Measurements from ENCODE around the gene TEX22. TPM values are rescaled to one million over a fixed set of nuclear protein-coding genes. Genes with fewer than 3 reads are reported as not detected.

TEX22 gene
- total RNA-seq: 3.8 TPM
- long read RNA-seq, partial matches to known transcripts: 1 of 8 reads
- long read RNA-seq, other reads (novel, unspliced or antisense): 7 of 8 reads

DNA sequence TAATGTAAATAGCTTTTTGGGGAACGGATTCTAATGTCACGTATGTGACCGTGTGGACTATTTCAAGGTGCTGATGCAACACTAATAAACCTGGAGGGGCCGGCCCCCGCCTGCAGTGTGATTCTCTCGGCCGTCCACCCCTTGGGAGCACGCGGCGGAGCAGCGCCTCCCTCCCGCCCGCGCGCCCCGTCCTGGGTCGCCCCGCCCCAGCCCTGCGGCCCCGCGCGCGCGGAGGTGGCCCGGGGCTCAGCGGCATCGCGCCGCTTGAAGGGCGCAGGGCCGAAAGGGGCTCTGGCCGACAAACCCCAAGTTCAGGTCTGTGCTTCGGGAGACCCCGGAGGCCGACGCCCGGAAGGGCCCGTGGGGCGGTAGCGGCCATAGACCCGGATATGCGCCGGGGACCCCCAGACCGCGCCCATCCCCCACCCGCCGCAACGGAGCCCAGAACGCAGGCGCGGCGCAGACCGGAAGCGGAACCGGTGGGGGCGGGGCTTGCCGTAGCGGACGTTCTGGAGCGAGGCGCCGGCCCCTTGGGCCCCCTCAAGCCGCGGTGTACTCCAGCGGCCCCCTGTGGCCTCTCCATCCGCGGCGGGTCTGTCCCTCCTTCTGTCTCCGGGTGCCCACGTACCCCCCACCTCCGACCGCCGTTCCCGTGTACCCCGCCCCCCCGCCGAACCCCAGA is at the start of gene TEX22:
TSS of gene TEX22 (plus strand) at position 495 of the 682 bp plus-strand sequence. CDS start 803 bp downstream, outside the sequence.
- no peaks in the 10 kb centered on the region for H3K27me3 ChIP-seq (ENCODE audit: low read depth)
- peaks cover 25% of the 10 kb centered on the region for H3K4me1 ChIP-seq
- DNase-seq (peak; percentile 94), ATAC-seq (peak; percentile 95 to 97)
- TF ChIP-seq CTCF (IDR thresholded peaks at IDR 0.05): peak; percentile 35
- peaks cover 9% of the 10 kb centered on the region for H3K36me3 ChIP-seq
- intact Hi-C loops (cut with DNase I): no loop called here
- H3K4me3 ChIP-seq: peak within 1 kb of the TSS; percentile 90
- H3K27ac ChIP-seq: peak within 1 kb of the TSS; percentile 97
- no peaks in the 10 kb centered on the region for H3K9me3 ChIP-seq

GRCh38 chr14:105348945-105349699 is 49.2 kb upstream of the TEX22 start:
- H3K4me3 ChIP-seq: no peak overlapping the region
- no peak for ATAC-seq
- no peak for TF ChIP-seq CTCF (IDR thresholded peaks at IDR 0.05)
- no peaks in the 10 kb centered on the region for H3K9me3 ChIP-seq
- no peak overlapping the region for H3K27ac ChIP-seq
- H3K36me3 ChIP-seq: peaks cover 15% of the 10 kb centered on the region
- intact Hi-C loops (cut with DNase I): no loop called here
- peaks cover 8% of the 10 kb centered on the region for H3K4me1 ChIP-seq
- no peak for DNase-seq
- no peaks in the 10 kb centered on the region for H3K27me3 ChIP-seq (ENCODE audit: low read depth)

DNA sequence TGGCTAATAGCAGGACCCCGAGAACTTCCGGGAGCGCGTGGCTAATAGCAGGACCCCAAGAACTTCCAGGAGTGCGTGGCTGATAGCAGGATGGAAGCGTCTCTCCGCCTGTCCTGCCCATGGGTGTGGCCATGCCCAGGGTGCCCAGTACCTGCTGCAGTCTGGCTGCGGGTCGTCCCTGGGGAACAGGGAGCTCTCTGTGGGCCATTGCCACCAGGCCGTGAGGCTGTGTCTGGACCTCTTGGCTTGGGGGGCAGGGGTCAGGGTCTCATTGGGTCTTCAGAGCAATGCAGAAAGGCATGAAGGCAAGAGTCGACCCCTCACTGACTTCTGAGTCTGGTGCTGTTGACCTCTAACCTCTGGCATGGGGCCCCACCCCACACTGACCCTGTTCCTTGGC is 48.3 kb upstream of the TEX22 start:
- ATAC-seq (no peak), DNase-seq (no peak)
- Histone ChIP-seq H3K36me3 (peaks cover 24% of the 10 kb centered on the region), H3K4me1 (peaks cover 8% of the 10 kb centered on the region), H3K27me3 (ENCODE audit: low read depth) (no peaks in the 10 kb centered on the region), H3K27ac (no peak overlapping the region), H3K4me3 (no peak overlapping the region), H3K9me3 (no peaks in the 10 kb centered on the region)
- intact Hi-C loops (cut with DNase I): no loop called here
- TF ChIP-seq CTCF (IDR thresholded peaks at IDR 0.05): no peak

DNA sequence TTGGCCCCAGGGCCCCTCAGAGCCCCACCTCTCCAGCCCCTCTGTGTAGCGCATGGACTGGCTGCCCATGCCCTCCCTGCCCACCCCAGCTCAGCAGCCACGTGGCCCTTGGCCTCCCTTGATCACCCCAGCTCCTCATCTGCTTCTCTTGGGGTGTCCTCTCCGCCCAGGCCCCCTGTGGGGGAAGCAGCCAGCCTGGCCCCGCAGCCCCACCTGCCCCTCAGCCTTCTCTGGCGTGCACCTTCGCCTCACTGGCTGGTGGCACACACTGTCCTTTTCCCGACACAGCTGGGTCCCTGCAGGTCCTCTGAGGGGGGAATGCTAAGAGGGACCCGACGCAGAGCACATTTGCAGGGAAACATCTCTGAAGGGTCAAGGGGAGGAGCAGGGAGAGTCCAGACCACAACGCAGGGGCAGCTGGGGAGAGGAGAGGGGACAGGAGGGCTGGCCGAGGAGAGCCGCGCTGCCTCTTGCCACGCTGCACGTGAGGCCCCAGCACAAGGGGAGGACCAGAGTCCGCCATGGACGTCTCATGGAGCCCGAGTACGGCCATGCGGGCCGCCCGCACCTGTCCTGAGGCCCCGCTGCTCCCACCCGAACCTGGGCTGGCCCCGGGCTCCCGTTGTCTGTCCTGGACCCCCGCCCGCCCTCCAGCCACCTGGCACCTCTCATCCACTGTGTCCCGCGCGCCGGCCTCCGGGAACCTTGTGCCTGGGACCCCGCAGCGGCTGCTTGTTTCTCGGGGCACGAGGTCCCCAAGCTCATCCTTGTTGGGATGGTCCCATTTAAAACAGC is 47.7 kb upstream of the TEX22 start:
- no peak overlapping the region for H3K27ac ChIP-seq
- ATAC-seq: no peak
- no peak for TF ChIP-seq CTCF (IDR thresholded peaks at IDR 0.05)
- H3K36me3 ChIP-seq: peaks cover 31% of the 10 kb centered on the region
- no peak for DNase-seq
- H3K4me3 ChIP-seq: no peak overlapping the region
- no peaks in the 10 kb centered on the region for H3K27me3 ChIP-seq (ENCODE audit: low read depth)
- H3K4me1 ChIP-seq: peaks cover 8% of the 10 kb centered on the region
- no peaks in the 10 kb centered on the region for H3K9me3 ChIP-seq
- intact Hi-C loops (cut with DNase I): no loop called here

DNA sequence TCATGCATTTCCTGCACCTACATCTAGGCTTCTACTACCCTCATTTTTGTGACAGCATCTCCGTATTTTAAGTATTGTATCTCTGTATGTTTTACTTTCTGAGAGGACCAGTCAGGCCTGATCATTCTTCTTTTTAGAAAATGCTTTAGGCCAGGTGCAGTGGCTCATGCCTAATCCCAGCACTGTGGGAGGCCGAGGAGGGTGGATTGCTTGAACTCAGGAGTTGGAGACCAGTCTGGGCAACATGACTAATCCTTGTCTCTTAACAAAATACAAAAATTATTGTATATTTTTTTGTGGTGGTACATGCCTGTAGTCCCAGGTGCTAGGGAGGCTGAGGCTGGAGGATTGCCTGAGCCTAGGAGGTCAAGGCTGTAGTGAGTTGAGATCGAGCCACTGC is 46.9 kb upstream of the TEX22 start:
- Histone ChIP-seq H3K4me1 (peaks cover 8% of the 10 kb centered on the region), H3K9me3 (no peaks in the 10 kb centered on the region), H3K36me3 (peaks cover 38% of the 10 kb centered on the region), H3K27me3 (ENCODE audit: low read depth) (no peaks in the 10 kb centered on the region), H3K27ac (no peak overlapping the region), H3K4me3 (no peak overlapping the region)
- ATAC-seq: no peak
- TF ChIP-seq CTCF (IDR thresholded peaks at IDR 0.05): no peak
- no peak for DNase-seq
- intact Hi-C loops (cut with DNase I): no loop called here

All from lower lobe of right lung (tissue), 2 donors.